ENCODE measurements around the gene TPST2.

Gene TPST2

DNA sequence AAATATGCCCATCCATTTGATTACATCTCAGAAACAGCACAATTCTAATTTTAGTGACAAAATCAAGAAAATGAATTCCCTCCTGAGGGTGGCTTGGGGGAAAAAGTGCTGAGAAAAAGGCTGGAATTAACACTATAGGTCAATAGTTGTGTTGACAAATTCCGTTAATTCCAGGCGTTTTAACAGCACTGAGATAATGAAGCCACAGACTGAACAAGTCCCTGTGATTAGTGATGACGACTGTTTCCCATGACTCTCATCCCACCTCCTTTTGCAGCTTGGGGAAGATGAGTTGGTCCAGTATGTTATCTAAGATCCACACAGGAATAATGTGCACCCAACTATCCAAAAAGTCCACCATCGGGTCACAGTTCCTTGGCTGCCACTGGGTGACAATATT lies 93.5 kb downstream of the TPST2 start:
- no peak for DNase-seq (ENCODE audit: low spot score)

DNA sequence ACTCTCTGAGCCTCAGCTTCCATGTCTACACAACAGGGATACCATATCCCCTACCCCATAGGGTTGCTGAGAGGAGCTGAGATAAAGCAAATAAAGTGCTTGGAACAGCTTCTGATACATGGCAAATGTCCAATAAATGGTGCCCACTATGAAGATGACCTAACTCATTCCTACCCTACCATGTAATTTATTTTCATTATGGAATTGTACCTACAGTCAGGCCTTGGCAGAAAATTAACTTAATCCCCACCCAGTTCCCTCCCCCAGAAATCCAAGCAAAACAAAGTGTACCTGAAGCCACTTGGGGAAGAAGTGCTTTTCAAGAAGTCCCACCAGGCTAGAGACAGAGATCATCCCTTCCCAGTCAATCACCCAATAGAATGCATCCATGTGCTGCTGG lies 95.4 kb downstream of the TPST2 start:
- DNase-seq (ENCODE audit: low spot score), result no peak

DNA sequence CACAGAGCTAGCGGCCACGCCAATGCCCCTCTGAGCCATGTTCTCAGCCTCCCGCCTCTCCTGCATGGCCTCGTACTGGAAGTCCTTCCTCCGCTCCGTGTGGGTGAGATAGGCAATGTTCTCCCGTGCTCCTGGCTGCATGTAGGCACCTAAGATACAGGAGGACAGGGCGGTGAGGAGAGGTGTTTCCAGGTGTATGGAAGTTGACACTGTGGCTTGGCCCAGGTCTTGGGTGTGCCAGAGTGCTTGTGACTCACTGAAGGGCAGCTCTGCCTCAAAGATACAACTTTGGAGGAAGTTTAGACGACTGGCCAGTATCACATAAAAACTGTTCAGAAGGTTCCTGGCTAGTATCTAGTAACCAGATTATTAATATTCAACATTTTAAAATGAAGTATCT lies 97.7 kb downstream of the TPST2 start:
- DNase-seq (ENCODE audit: low spot score), result no peak

DNA sequence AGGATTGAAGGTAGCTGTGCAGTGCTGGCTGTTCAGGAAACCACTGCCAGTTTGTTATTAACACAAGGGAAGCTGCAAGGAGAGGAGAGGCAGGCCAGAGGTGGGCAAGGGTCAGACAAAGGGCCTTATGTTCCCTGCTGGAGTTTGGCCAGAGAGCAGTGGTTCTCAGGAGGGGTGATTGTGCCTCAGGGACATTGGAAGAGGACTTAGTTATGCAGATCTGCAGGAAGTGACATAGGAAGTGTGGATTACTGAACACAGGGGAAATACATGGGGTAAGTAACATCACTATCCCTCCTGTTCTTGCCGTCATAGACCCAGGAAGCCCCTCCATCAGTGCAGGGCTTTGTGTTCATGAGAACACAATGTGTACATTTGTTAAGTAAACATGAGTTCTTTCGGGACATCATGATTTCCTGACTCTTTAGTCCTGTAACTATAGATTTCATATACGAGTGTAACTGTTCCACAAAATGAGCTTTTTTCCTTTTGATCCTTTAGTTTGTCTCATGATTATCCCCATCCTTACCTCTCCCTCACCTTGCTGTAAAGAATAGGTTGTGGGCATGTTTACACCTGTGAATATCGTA lies 100.4 kb downstream of the TPST2 start:
- no peak for DNase-seq (ENCODE audit: low spot score)

DNA sequence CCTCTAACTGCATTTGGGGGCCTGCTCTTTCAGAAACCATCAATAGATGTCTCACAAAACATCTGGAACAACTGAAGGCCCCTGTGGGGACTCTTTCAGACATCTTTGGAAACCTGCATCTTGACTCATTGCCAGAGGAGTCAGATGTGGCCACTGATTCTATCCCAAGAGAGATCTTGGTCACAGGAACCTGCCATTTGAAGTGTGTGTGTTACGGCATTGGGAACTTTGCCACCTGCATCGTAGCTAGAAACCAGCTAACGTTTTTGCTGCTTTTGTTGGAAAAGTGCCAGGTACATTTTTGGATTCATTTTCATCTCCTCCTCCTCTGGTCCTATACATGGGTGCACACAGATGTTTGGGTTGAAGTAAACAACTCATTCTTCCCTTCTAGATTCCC lies 101.9 kb downstream of the TPST2 start:
- DNase-seq (ENCODE audit: low spot score), result no peak

DNA sequence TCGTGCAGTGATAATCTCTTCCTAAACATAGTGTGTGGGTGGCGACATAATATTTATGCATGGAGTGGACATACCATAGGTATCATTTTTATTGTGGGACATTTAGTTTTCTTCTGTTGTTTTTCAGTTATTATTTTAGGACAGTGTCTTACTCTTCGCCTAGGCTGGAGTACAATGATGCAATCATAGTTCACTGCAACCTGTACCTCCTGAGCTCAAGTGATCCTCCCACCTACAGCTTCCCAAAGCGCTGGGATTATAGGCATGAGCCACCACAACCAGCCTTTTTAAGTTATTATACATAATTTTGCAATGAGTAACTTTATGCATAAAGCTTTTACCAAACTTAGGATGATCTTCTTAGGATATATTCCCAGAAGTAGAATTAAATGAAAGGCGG lies 103.5 kb downstream of the TPST2 start:
- DNase-seq (ENCODE audit: low spot score), result no peak

DNA sequence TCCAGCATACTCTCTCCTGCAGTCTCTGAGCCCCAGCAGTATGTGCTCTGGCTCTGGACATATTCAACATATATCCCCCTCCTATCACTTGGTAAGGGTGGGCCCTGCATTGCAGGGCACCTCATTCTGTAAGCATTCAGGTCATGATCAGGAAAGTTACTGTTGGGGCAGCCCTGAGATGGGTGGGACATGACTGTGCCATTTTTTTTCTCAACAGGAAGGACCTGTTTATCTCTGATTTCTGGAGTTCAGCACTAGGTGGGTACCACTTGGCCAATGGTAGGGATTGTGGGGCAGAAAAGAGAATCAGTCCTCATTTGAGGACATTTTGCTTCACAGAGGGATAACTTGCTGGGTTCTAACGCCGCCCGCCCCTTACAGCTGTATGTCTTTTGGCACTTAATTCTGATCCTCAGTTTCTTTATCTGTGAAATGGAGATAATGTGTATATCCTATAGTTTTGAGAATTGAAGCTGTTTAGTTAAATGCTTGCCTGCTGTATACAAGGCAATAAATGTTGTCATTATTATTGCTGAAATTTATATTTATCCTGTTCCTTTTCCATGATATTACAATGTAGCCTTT lies 104.0 kb downstream of the TPST2 start:
- no peak for DNase-seq (ENCODE audit: low spot score)

DNA sequence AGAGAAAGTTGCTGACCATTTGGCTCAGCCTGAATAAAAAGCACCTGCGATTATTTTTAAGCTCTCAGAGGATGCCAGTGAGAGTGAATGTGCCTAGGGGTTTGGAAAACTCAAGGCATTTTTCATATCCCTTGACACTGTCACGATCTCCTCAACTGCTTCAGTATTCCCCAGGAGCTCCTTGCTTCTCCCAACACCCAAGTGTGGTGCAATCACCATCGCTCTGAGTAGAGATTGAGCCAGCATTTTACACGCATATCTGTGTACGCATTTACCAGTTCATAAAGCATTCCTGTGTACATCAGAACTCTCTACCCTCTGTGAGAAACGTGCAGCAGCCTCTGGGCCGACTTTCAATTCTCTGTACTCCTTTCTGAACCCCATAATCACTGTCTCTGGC lies 104.9 kb downstream of the TPST2 start:
- DNase-seq (ENCODE audit: low spot score), result no peak

DNA sequence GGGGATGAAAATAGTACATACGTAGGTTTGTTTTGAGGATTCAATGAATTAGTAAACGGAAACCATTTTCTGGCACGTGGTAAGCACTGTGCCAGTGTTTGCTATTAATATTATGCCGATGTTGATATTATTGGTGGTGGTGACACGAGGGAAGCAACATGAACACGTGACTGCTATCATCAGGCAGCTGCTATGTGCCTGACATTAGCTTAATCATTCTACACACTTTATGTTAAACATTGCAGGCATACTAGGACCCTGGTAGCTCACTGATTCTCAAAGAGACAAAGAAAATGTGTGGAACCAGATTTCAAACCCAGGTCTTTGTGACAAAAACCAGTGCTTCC lies 105.6 kb downstream of the TPST2 start:
- DNase-seq (ENCODE audit: low spot score), result peak; percentile 47

DNA sequence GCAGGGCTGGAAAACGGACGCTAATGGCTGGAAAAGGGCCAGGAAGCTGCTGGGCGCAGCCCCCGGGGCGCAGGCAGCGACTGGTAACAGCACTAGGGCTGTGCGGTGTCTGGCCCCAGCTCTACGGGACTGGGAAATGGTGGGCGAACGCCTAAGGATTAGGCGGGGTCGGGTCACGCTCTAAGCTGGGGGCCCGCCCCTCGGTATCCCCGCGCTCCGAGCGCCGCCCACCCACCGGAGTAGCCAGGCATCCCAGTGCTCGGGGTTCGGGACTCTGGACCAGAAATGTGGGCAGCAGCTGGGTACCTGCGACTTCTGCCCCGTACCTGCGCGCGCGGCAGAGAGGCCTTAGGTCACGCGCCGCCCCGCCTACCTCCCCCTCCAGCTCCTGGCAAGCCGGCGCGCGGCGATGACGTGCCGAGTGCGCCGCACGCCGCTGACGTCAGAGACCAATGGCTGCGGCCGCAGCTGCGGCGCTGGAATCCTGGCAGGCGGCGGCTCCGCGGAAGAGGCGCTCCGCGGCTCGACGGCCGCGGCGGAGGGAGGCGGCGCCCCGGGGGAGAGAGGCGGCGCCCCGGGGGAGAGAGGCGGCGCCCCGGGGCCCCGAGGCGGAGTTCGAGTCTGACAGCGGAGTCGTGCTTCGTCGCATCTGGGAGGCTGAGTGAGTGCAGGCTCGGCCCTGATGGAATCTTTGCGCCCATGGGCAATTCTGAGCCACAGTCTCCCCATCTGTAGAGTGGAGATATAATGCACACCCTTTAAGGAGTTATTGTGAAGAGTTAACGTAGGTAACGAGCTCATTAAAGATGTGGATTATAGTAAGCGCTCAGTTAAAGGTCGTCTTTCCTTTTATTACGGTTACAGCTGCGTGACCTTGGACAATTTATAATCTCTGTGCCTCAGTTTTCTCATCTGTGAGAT lies 106.2 kb downstream of the TPST2 start, which contains the start of the genes HPS4 and SRRD:
Gene HPS4, minus strand, starts transcription at position 345 of the 921 bp plus-strand sequence. CDS start 2,021 bp downstream, outside the sequence.
Gene SRRD, plus strand, starts transcription at position 439 of the 921 bp plus-strand sequence. Its CDS starts 14 bp downstream, at position 453.
- peak; percentile 91 for DNase-seq (ENCODE audit: low spot score)

DNA sequence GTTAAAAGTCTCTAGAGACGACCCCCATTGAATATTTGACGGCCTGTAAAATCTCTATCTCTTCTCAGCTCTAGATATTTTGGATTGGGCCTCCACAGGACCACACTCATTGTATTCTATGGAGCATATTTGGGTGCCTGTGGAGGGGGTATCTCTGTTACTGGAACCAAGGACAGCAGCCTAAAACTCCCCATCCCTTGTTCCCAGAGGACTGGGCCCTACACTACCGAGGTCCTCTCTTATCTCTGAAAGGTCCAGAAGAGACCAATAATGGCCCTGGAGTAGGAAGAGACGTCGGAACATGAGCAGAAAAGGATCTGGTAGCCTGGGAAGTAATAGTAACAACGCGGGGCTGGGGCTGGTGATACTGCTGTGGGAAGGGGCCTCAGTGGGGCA lies 106.9 kb downstream of the TPST2 start:
- DNase-seq (ENCODE audit: low spot score), result no peak

DNA sequence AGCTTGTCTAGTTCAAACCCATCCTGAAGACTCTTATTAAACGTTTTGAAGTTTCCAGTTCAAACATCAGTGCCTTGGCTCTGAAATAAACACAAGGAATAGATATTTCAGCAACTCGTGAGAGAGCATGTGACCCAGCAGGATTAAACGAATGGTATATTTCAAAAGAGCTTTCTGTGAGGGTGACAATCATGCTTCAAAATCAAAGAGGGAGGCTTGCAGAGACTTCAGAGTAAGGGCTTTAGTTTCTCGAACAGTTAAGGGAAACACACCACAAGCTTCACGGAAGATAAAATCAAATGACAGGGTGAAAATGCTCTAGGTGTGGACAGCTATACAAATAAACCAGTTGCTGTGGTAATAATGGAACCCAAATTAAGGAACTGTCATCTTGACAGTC lies 107.8 kb downstream of the TPST2 start:
- DNase-seq (ENCODE audit: low spot score), result no peak

DNA sequence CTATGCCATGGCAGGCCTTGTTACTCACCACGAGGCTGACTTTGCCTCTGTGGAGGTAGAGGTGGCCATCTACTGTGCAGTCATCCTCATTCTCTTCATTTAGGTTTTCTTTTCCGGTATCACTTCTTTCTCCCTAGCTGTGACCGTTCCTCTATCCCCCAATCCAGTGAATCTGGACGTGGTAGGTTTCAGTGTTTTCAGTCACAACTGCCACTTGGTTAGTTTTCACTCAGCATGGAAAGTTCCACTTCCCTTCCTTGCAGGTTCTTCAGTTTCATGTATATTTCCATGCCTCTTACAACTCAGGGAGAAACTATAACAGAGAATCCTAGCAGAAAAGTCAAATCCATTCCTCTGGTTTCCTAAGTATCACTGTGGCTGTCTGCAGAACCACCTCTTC lies 108.2 kb downstream of the TPST2 start:
- no peak for DNase-seq (ENCODE audit: low spot score)

DNA sequence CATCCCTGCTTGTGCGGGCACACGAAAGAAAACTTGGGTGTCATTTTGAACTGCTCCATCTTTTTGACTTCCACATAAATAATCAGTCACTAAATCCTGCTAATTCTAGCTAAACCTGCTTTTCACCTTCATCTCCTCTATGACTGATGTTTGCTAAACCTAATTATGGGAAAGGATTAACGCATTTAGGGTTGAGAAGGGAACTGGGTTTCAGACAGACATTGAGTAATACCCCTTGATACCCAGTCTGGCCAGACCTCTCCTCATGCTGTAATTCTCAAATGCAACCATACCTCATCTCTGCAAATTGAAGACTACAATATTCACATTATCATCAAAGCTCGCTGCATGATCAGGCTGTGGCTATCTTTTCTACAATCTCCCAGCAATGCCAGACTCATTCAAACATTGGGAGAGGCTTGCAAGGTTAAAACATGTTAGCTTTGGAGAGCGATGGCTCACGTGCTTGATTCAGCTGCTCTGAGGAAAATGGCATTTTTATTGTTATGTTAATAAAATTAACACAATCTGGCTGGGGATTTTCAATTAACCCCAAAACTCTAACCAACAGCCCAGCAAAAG lies 108.7 kb downstream of the TPST2 start:
- no peak for DNase-seq (ENCODE audit: low spot score)

DNA sequence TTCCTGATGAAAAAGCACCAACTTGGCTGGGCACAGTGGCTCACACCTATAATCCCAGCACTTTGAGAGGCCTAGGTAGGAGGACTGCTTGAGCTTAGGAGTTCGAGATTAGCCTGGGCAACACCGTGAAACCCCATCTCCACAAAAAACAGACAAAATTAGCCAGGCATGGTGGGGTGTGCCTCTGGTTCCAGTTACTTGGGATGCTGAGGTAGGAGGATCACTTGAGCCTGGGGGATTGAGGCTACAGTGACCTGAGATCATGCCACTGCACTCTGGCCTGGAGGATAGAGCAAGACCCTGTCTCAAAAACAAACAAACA lies 109.4 kb downstream of the TPST2 start:
- no peak for DNase-seq (ENCODE audit: low spot score)

DNA sequence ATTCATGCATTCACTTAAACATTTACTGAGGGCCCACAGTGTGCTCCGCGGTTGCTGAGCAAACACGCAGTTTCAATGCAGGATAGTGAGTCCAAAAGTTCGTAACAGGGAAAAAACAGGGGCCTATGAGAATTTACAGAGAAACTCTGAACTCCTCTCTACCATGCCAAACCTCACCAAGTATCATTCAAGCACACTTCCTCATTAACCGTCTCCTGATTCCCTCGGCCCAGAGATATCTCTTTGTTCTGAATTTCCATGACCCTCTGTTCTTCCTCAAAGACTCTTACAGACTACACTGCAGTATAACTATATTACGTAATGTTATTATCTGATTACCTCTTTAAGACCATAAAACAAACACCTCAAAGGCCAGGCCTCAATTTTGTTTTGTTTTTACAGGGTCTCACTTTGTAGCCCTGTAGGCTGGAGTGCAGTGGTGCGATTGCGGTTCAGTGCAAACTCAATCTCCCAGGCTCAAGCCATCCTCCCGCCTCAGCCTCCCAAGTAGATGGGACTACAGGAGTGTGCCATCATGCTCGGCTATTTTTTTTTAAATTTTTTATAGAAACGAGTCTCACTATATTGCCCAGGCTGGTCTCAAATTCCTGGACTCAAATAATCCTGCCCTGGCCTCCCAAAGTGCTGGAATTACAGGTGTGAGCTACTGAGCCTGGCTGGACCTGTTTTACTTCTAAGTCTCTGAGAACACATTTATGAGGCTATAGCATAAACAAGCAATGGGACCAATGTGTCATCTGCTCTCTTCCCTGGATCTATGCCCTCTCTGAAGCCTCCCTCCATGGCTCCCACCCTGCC lies 109.9 kb downstream of the TPST2 start:
- no peak for DNase-seq (ENCODE audit: low spot score)

DNA sequence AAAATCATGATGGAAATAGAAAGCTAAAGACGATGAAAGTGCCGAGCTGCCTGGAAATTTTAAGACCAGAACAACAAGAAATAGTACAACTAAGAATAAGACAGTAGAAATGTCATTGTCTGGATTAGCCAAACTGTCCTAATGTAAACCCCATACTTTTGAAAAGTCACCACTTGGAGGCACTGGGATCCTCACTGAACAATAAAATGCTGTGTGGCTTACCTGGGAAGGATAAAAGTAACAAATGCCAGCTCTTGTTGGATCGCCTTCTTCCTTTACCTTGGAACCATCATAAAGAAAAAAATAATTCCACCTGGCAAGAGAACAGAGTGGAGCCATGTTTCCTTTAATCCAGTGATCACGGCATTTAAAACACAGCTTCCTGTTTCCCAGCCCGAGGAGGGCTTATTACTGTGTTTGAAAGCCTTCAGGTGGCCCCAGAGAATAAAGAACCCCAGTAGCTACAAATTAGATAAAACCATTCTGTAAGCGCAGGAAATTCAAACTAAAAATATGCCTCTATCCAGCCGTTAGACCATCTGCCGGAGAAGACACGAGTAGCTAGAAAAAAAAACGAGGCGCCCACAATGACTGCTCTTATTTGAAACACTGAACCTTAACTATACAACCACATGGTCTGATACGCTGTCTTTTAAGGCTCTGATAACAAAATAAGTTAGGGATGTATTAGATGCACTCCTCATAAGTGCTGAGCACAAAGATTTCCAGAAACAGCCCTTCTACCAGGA lies 110.7 kb downstream of the TPST2 start:
- DNase-seq (ENCODE audit: low spot score), result no peak

DNA sequence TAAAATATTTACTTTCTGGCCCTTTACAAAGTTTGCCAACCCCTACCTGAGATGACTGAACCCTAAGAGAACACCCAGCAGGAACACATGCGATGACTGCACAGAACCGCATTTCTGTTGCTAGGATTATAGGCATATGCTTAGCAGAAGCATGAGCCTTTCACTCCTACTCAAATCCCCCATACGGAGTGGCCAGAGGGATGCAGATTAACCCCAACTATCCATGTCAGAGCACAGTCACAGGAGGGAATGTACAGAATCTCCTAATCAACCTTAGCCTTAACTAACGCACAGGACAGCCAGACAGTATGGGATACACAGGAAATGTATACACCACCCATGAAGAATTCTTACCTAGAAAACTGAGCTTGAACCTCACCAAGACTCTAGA lies 112.6 kb downstream of the TPST2 start:
- no peak for DNase-seq (ENCODE audit: low spot score)

DNA sequence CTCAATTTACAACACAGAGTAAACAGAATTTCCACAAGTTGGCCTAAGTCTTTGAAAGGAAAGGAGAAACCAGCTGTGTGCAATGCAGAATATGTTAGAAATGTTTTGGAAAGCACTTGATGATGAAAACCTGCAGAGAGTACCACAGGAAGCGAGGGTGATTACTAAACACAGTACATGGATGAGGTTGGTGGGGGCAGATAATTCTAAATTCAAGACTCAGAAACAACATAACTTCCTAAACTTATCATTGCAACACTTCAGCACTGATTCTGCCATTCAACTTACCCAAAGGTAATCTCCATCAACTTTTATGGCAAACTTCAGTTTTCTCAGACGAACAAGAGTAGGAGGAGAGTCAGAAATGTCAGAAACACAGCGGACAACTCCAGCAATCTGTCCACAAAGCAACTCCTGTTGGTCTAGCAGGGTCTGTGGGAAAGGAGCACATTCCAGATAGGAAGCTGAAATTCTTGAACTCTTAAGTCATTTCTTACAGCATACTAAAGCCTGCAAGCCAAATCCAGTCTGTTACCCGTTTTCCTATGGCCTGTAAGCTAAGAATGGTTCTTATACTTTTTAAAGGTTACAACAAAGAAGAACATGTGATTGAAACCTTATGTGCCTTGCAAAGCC lies 113.1 kb downstream of the TPST2 start:
- no peak for DNase-seq (ENCODE audit: low spot score)

DNA sequence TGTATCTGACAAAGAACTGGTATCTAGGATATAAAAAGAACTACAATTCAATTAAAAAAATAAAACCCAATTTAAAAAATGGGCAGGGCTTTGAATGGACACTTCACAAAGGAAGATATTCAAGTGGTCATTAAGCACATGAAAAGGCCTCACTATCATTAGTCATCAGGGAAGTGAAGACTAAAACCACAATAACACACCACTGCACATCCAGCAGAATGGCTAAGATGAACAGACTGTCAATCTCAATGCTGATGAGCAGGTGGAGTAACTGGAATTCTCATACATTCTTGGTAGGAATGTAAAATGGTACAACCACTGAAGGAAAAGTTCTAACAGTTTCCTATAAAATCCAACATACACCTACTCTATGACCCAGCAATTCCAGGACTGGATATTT lies 115.2 kb downstream of the TPST2 start:
- DNase-seq (ENCODE audit: low spot score), result no peak
